Right atrium auricular region (tissue), 2 donors: ENCODE measurements around the gene ATXN3. TPM values are rescaled to one million over a fixed set of nuclear protein-coding genes. Genes with fewer than 3 reads are reported as not detected.
"Not testable (repeated sequence)": the region's sequence is repeated elsewhere in the genome, so short reads cannot be mapped to it uniquely, and the experiment has no call there.

Source experiments
- DNase-seq: peaks from one replicate; pipeline ENCODE4 v3.0.0-alpha.2; 2019; ENCODE audit warnings: low spot score
- H3K27ac ChIP-seq, 2 donors: fragments of 200-600 bp; sonication (generic); 1 replicate in 1 of 2; 2 replicates in 1 of 2; pipeline ENCODE4 v1.5.1; 2016 to 2019
- H3K27me3 ChIP-seq, 2 donors: fragments of 200-600 bp; sonication (generic); one replicate each; pipeline versions ENCODE4 v1.5.1 to v1.6.0; 2017 to 2019
- H3K36me3 ChIP-seq: fragments of 200-600 bp; sonication (generic); one replicate; pipeline ENCODE4 v1.5.1; 2016
- H3K4me1 ChIP-seq, 2 donors: fragments of 200-600 bp; sonication (generic); one replicate each; pipeline versions ENCODE4 v1.5.1 to v1.6.0; 2017 to 2019
- H3K4me3 ChIP-seq, 2 donors: fragments of 200-600 bp; sonication (generic); 1 replicate in 1 of 2; 2 replicates in 1 of 2; pipeline ENCODE4 v1.5.1; 2017 to 2019; ENCODE audit warnings: mild to moderate bottlenecking in 1 of 2, moderate library complexity in 1 of 2
- H3K9me3 ChIP-seq, 2 donors: fragments of 200-600 bp; sonication (generic); one replicate each; pipeline ENCODE4 v1.5.1; 2019
- total RNA-seq, 2 donors: library from RNA; depleted of rRNA; stranded (reverse); fragments of >200 nt; gene quantifications; one replicate each; pipeline ENCODE4 v1.1.0, GENCODE V29; 2016
- TF ChIP-seq, protein P1 (sequence below), 2 donors: fragments of 200-600 bp; sonication (generic); IDR thresholded peaks; one replicate each; pipeline ENCODE4 v1.5.1; 2019; ENCODE audit warnings: antibody characterized with exemption in 2 of 2

The ATXN3 gene
- total RNA-seq, 2 donors from 2014 or later: 9.1 to 17.9 TPM

DNA sequence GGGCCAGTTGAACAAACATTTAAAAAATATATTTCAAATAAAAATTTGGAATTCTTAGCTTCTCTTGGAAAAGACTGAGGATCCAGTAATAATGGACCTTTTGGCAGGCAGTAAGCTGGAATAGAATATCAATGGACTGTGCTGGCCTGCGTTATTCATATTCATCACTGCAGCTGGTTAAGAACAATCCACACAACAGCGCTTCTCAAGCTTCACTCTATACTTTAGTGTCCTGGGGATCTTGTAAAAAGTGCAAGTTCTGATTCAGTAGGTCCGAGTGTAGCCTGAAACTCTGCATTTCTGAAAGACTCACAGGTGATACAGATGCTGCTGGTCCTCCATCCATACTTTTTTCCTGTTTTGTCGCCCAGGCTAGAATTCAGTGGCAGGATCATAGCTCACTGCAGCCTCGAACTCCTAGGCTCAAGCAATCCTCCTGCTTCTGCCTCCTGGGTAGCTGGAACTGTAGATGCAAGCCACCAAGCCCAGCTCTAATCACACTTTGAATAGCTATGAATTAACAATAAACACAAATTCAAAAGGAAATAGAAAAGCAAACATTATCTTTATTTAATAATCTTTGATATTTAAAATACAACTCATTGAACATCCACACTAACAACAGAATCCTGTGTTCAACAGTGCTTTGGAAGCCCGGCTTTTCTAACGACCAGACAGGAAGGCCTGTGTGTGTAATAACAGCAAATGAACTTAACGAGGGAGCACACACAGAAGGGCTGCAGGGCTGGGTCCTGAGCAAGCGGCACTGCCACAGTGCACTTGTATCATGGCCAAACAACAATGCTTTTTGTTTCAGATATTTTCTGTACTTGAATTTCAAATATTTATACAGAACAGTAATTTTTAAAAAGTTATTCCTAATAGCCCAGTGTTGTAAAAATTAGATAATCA is 48.1 kb downstream of the ATXN3 start:
- Histone ChIP-seq H3K4me3 (no peak overlapping the region), H3K9me3 (no peaks in the 10 kb centered on the region), H3K4me1 (no peaks in the 10 kb centered on the region), H3K36me3 (peaks cover 8% of the 10 kb centered on the region), H3K27ac (no peak overlapping the region), H3K27me3 (no peaks in the 10 kb centered on the region)
- no peak for DNase-seq
- TF ChIP-seq, protein P1, sequence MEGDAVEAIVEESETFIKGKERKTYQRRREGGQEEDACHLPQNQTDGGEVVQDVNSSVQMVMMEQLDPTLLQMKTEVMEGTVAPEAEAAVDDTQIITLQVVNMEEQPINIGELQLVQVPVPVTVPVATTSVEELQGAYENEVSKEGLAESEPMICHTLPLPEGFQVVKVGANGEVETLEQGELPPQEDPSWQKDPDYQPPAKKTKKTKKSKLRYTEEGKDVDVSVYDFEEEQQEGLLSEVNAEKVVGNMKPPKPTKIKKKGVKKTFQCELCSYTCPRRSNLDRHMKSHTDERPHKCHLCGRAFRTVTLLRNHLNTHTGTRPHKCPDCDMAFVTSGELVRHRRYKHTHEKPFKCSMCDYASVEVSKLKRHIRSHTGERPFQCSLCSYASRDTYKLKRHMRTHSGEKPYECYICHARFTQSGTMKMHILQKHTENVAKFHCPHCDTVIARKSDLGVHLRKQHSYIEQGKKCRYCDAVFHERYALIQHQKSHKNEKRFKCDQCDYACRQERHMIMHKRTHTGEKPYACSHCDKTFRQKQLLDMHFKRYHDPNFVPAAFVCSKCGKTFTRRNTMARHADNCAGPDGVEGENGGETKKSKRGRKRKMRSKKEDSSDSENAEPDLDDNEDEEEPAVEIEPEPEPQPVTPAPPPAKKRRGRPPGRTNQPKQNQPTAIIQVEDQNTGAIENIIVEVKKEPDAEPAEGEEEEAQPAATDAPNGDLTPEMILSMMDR (IDR thresholded peaks at IDR 0.05): no peak

DNA sequence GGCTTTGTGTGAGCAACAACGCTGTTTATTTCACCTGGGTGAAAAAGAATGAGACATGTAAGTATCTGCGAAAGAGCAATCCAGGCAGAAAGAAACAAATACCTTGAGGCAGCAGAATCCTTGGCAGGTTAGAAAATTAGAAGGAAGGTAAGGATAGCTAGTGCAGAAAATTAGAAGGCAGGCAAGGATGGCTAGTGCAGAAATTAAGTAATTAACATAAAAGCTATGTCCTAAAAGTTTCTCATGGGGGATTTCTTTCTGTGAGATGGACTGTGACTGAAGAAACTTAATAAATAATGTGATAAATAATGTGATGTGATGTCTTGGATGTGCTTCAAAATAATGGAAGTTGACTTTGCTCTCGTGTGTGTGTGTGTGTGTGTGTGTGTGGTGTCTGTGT is 56.6 kb downstream of the ATXN3 start:
- H3K9me3 ChIP-seq: no peaks in the 10 kb centered on the region
- DNase-seq: no peak
- TF ChIP-seq, protein P1 (IDR thresholded peaks at IDR 0.05): no peak
- no peak overlapping the region for H3K27ac ChIP-seq
- no peak overlapping the region for H3K4me3 ChIP-seq
- no peaks in the 10 kb centered on the region for H3K4me1 ChIP-seq
- no peaks in the 10 kb centered on the region for H3K27me3 ChIP-seq
- H3K36me3 ChIP-seq: no peaks in the 10 kb centered on the region

DNA sequence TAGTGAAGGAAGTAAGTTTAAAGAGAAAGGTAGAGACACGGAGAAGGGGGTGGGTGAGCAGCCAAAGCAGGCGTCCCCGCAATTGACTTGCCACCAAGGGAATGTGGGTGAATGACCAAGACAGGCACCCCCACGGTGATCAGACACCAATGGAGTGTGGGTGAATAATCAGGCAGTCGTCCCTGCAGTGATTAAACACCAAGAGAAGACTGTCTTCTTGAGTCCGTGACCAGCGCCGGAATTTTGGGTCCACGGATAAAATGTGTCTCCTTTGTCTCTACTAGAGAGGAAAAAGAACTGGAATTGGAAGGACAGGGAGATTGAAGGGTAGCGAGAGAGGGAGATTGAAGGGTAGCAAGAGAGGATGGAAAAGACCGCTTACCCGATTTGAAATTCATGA is 57.2 kb downstream of the ATXN3 start:
- not testable (repeated sequence) for H3K4me3 ChIP-seq, H3K36me3 ChIP-seq, H3K27me3 ChIP-seq, H3K9me3 ChIP-seq, H3K27ac ChIP-seq, DNase-seq, H3K4me1 ChIP-seq

DNA sequence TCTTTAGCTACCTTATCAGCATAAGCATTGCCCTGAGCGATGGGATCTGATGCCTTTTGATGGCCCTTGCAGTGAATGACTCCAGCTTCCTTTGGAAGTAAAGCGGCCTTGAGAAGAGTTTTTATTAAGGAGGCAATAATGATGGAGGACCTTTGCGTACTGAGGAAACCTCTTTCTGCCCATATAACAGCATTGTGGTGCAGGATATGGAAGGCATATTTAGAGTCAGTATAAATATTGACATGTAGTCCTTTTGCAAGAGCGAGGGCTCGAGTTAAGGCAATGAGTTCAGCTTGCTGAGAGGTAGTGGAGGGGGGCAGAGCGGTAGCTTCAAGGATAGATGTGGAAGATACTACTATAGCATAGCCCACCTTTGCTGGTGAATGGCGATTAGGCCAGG is 60.5 kb downstream of the ATXN3 start:
- not testable (repeated sequence) for H3K4me3 ChIP-seq, DNase-seq, H3K36me3 ChIP-seq, H3K27me3 ChIP-seq, H3K27ac ChIP-seq, H3K4me1 ChIP-seq, H3K9me3 ChIP-seq

DNA sequence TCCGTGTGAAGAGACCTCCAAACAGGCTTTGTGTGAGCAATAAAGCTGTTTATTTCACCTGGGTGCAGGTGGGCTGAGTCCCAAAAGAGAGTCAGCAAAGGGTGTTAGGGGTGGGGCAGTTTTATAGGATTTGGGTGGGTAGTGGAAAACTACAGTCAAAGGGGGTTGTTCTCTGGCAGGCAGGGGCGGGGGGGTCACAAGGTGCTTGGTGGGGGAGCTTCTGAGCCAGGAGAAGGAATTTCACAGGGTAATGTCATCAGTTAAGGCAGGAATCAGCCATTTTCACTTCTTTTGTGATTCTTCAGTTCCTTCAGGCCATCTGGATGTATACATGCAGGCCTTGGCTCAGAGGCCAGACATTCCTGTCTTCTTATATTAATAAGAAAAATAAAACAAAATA is 64.6 kb downstream of the ATXN3 start:
- H3K27ac ChIP-seq, H3K9me3 ChIP-seq: not testable (repeated sequence)
- peaks cover 0 to 29% of the 10 kb centered on the region in 2 donors for H3K4me1 ChIP-seq

DNA sequence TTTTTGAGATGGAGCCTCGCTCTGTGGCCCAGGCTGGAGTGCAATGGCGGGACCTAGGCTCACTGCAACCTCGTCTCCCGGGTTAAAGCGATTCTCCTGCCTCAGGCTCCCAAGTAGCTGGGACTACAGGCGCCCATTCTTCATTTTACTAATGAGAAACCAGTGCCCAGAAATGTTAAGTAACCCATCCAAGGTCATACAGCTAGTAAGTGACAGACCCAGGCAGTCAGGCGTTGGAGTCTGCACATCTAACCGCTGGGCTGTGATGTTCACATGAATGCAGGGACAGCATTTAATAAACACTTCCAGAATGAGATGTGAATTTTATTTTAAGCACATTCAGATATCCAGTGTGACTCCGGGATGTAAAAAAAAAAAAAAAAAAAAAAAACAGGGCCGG is 65.2 kb downstream of the ATXN3 start:
- peak overlapping the region; percentile 96 for H3K27ac ChIP-seq
- TF ChIP-seq, protein P1 (IDR thresholded peaks at IDR 0.05): no peak
- DNase-seq: no peak
- peaks cover 0 to 34% of the 10 kb centered on the region in 2 donors for H3K4me1 ChIP-seq
- no peaks in the 10 kb centered on the region for H3K36me3 ChIP-seq
- H3K27me3 ChIP-seq: no peaks in the 10 kb centered on the region
- no peaks in the 10 kb centered on the region for H3K9me3 ChIP-seq
- peak overlapping the region; percentile 67 to 78 for H3K4me3 ChIP-seq

More for the DNA sequence above, 64.6 kb downstream of the ATXN3 start:
- H3K36me3 ChIP-seq, H3K27me3 ChIP-seq, H3K4me3 ChIP-seq, DNase-seq: not testable (repeated sequence)

DNA sequence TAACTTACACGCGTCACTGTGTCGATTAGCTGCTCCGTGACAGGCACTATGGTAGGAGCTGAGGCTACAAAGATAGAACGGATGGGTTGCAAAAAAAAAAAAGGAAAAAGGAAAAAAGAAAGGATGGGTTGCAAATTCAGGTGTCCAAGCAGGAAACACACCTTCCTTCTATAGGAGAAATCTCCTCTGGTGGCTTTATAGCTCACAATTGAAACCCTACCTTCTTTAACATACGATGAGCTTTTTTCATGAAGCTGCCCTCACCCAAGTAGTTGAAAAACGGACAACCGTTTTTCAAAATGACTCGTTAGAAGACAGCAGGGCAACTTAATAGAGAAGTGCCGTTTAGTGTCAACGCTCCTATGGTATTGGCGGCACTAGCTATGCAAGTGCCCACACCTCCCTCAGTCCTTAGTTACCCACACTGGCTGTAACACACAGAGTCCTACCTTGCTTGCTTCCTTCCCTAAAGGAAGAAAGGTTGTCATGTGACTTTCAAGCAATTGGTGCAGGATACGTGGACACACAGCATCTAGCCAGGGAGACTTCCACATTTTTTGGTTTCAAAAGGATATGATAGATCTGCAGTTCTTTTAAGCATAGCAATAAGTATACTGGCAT is 65.8 kb downstream of the ATXN3 start:
- Histone ChIP-seq H3K36me3 (no peaks in the 10 kb centered on the region), H3K27me3 (no peaks in the 10 kb centered on the region), H3K4me1 (peaks cover 0 to 41% of the 10 kb centered on the region in 2 donors), H3K27ac (peak overlapping the region; percentile 96), H3K4me3 (peak overlapping the region; percentile 67 to 78), H3K9me3 (no peaks in the 10 kb centered on the region)
- TF ChIP-seq, protein P1 (IDR thresholded peaks at IDR 0.05): no peak
- no peak for DNase-seq
